Caki2 (cell line): ENCODE results near the gene SLC2A10. TPM values are rescaled to one million over a fixed set of nuclear protein-coding genes. Genes with fewer than 3 reads are reported as not detected.

Source experiments
- DNase-seq: peaks from one replicate; pipeline ENCODE4 v3.0.0-alpha.2; 2015; ENCODE audit warnings: low read depth
- in situ Hi-C: cut with HindIII; loops from 2 replicates; pipeline ENCODE4 v1.10.0; 2016; ENCODE audit warnings: low sequenced_read_pairs, low pct_unique_long_range_greater_than_20kb, mixed read lengths
- total RNA-seq: library from RNA; depleted of rRNA; stranded (reverse); fragments of >200 nt; shearing (Covaris generic); gene quantifications from 2 replicates; pipeline ENCODE4 v1.2.3, GENCODE V29; 2014; ENCODE audit warnings: low replicate concordance

Gene SLC2A10
- total RNA-seq, 1 experiment from 2014 or later, result 7.9 TPM

DNA sequence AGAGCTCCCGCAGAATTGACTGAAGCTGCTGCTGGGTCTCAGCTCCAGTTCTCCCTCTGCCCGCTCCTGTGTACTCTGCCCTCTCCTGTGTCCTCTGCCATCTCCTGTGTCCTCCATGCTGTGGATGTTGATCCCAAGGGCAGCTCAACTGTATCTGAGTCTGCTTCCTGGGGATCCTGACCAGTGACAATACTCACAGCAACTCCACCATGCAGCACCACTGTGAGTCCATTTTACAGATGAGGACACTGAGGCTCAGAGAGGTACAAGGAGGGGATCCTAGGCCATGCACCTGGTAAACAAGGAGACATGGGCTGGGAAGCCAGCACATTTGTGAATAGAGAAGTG lies 28.8 kb upstream of the SLC2A10 start:
- in situ Hi-C loops, result no loop called here
- DNase-seq, result no peak

DNA sequence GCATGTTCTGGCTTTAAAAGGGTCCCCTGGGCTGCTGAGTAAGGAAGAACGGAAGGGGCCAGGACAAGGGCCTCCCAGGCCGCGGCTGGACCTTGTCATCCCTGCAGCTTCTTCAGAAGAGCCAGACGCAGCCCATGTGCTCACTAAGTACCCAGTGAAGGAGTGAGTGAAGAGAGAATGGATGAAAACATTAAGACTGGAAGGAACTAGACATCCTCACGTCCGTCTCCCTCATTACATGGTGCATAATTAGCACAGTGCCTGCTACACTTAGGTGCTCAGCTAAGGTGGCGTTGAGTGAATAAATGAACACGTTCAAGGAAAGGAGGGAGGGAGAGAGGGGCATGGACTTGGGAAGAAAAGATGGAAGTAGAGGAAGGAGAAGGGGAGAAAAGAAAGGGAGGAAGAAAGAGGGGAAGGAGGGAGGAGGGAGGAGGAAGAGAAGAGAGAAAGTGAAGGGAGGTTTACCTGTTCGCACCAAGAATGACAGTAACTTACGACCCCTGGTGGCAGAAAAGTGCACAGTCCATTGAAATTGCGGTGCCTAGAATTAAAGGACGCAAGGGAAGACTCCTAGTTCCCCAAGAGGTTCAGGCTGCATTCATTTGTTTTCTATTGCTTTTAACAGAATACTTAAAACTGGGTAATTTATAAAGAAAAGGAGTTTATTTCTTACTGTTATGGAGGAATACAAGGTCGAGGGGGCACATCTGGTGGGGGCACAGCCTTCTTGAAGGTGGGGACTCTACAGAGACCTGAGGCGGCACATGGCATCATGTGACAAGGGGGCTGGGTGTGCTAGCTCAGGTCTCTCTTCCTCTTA lies 28.2 kb upstream of the SLC2A10 start:
- peak; percentile 45 for DNase-seq
- in situ Hi-C loops, result no loop called here

DNA sequence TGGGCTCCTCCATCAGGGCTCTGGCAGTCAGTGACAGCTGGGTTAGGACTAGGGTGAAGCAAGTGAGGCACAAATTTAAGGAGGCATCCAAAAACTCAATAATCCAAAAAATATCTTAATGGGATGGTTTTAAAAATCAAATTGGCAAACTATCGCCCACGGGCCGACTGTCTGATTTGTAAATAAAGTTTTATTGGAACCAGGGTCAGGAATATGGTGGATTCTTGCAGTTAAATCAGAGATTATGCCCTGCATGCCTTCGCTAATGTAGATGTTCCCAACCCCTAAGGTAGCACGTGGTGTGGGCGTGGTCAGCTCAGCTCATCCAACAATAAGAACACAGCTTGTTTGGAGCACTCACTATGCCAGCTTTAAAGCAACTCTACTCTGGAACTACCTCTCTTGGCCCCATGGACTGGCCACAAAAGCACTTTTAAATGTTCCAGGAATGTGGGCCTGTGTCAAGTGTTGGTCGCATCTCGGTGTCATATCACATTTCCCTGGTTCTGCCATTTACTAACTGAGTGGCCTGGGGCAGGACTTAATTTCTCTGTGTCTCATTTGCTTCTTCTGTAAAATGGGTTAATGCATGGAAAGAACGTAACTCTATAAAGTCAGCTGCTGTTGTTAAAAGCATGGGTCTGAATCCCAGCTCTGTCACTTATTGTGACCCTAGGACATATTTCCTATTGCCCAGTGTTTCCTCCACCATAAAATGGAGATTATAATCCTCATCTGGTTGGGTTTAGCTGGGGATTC lies 27.2 kb upstream of the SLC2A10 start:
- DNase-seq, result no peak
- in situ Hi-C loops, result no loop called here

DNA sequence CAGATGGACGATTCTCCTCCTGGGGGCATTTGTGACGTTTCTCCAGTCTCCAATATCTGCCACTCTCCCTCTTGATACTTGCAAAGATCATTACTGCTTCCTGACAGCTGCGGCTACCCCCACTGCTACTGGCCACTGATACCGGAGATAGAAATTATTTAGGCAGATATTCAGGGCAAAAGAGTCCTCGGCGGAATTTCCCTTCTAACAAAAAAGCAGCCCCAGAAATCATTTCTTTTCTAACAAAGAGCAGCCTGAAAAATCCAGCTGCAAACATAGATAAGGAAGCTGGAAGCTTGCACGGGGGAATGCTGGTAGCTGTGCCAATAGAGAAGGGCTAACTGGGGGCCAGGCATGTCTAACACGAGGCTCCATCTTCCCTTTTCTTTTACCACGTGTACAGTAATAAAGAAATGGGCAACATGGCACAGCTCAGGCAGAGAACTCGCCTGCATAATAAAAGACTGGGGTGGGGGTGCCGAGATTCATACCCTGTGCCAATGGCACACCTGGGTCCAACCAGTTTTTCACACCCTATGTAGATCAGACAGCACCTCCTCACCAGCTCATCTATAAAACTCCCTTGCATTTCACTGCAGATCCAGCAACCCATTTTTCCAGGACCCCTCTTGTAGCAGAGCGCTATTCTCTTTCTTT lies 26.3 kb upstream of the SLC2A10 start:
- in situ Hi-C loops, result no loop called here
- no peak for DNase-seq

DNA sequence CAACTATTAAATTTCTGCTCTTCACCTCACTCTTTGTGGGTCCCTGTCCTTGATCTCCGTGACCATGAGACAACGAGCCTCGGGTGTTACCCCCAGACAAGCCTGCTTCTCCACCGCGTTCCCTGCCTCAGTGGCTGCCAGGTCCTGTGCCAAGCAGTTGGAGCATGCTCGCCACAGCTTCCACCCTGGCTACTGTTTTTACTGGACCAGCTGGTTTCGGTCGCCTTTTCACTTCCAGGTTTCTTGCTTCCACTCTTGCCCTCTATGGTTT lies 25.8 kb upstream of the SLC2A10 start:
- in situ Hi-C loops, result no loop called here

DNA sequence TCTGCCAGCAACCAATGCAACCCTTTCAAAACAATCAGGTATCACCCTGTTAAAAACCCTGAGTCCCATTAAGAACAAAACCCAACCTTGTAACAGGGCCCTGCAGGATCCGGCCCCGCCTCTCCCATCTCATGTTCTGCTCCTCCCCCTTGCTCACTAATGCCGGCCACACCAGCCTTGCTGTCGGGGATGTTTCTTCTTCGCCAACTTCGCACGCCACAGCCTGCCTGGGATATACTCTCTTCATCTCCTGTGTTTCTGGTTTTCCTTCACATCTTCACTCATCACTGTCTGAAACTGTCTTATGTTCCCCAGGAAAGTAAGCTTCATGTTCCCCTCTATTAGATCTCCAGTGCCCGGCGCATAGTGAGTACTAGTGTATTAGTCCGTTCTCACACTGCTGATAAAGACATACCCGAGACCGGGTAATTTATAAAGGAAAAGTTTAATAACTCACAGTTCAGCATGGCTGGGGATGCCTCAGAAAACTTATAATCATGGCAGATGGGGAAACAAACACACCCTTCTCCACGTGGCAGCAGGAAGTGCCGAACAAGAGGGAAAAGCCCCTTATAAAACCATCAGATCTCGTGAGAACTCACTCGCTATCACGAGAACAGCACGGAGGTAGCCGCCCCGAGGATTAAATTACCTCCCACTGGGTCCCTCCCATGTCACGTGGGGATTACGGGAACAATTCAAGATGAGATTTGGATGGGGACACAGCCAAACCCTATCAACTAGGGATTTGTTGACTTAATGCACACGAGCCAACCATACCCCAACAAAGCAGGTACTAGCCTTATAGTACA lies 25.3 kb upstream of the SLC2A10 start:
- in situ Hi-C loops, result no loop called here
- peak; percentile 38 for DNase-seq

More for the DNA sequence above, 25.8 kb upstream of the SLC2A10 start:
- no peak for DNase-seq

DNA sequence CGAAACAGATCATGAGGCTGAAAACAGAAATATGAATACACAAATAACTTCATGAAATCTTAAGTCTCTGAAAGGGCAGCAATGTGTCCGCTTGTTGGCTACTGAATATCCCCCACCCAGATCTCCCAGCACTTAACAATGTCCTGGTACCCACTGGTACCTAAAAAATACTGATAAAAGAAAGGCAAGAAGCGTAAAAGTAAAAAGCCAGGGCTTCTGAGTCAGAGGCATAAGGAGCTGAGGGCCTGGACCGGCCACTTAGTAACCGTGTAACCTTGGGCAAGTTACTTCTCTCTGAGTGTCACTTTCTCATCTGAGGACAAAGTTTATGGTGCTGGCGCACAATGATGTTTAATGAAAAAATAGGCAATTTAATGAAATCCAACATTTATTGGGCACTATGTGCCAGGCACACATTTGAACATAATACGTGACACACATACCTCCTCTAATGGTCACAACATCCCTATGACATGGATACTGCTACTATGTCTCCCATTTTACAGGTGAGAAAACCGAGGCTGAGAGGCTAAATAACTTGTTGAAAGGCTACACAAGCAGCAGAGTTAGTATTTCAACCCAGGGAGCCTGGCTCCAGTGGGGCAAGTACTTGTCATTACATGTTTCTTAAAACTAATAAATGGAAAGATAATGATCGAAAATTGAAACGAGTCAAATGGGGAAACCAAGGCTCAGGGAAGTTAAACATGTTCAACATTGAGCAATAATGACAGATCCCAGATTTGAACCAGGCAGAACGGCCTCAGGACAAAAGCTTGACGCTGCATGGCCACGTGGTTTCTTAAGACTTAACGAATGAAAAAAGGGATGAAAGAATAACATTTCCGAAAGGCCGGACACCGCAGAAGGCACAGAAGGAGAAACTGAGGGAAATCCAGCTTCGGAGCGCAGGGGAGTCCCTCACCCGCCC lies 21.0 kb upstream of the SLC2A10 start:
- in situ Hi-C loops, result no loop called here
- DNase-seq, result no peak

DNA sequence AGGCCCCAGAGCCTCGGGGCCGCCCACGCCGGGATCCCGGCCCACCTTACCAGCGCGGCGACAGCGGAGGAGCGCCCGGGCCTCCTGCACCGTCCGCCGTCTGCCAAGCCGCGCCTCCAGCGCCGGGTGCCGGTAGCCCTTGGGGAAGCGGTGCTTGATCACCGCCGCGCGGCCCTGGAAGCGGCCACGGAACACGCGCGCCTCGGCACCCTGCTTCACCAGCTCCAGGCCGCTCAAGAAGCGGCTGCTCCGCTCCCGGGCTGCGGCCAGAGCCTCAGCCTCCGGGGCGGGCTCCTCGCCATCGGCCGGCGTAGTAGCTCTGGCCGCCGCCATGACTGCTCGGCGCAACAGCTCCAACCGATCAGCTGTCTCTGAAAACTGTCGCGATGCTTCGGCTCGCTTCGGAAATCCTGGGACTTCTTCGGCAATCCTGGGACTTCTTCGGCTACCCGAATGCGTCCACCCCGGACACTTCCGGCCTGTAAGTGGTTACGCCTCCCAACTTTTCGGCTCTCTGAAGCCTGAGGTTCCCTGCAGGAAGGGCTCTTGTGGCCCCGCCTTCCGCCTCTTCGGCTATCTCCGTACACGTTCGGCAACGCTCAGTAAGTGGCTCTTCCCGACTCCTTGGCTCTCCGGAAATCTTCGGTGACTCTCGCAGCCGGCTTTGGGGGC lies 20.2 kb upstream of the SLC2A10 start, which contains the start of gene TP53RK:
TP53RK (minus strand) TSS at position 363 of the 672 bp plus-strand sequence; CDS start at position 333, 30 bp downstream.
- peak; percentile 100 for DNase-seq
- in situ Hi-C loops, result no loop called here

DNA sequence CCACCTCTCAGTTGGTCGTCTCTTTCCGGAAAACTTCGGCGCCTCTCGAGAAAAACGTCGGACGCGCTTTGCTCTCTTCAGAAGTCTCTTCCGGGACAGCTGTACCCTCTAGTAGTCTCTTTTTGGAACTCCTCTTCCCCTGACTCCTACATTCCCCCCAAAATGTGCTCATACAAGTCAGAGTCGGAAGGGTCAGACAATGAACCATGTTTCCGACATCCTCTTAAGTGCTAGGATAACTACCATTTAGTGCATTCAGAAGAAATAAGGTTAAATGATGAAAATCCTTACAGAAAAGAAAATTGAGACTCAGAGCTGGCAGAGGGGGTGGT lies 19.7 kb upstream of the SLC2A10 start:
- no peak for DNase-seq
- in situ Hi-C loops, result no loop called here

DNA sequence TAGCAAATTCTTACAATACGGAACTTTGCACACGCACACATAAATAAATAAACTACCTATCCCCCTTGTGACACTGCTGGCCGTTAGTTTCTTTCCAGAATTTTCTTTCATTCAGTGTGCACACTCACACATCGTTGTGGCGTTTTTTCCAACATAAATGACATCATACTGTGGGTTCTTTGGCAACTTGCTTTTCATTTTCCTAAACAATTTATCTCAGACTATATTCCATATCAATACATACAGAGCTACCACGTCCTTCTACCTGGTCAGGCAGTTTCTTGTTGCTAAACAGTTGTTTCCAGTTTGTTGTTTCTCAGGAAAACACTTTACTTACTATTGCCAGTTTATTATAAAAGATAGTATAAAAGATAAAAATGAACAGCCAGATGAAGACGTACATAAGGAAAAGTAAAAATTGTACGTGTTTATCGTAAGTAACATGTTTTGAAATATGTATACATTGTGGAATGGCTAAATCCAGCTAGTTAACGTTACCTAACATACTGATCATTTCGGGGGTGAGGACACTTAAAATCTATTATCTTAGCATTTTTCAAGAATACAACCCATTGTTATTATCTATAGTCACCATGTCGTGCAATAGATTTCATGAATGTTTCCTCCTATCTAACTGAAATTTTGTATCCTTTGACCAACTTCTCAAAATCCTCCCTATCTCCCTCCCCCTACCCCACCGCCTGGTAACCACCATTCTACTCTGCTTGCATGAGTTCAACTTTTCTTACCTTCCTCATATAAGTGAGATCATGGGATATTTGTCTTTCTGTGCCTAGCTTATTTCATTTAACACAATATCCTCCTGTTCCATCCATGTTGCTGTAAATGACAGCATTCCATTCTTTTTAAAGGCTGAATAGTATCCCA lies 19.0 kb upstream of the SLC2A10 start:
- in situ Hi-C loops, result no loop called here
- no peak for DNase-seq

DNA sequence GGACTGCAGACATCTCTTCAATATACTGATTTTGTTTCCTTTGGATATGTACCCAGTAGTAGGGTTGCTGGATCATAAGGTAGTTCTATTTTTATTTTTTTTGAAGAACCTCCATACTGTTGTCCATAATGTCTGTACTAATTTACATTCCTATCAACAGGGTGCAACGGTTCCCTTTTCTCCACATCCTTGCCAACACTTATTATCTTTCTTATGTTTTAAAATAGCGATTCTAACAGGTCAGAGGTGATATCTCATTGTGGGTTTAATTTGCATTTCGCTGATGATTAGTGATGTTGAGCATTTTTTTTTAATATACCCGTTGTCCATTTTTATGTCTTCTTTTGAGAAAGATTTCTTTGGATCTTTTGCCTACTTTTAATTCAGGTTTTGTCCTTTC lies 18.3 kb upstream of the SLC2A10 start:
- in situ Hi-C loops, result no loop called here
- DNase-seq, result no peak

DNA sequence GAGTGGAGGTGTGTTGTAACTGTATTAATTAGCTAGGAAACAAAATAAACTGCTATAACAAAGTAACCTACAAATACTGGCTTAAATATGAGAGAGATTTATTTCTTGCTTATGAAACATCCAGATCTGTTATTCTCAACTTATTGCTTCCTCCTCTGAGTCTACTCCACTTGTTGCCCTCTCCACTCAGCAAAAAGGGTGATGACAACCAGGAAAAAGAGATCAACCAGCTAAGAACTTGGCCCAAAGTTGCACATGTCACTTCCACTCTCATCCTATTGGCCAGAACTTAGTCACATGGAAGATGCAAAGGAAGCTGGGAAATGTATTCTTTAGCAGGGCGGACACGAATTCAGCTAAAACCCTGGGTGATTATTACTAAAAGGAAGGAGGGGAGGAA lies 15.0 kb upstream of the SLC2A10 start:
- in situ Hi-C loops, result no loop called here
- DNase-seq, result peak; percentile 44

DNA sequence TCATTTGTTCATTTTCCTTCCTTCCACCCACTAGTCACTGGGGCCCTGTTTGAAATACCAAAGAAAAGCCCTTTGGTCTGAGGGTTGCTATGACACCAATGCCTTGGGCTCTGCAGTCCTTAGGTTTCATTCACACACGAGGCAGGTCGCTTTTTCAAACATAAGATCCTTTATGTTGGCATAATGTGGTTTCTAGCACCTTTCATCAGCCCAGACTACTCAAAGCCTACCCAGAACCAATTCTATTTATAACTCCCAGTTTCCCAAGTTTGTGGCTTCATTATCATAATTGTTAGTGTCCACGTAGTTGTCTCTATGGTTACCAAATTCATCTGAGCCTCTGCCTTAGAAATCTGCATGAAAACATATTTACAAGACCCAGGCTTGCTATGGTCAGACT lies 13.6 kb upstream of the SLC2A10 start:
- in situ Hi-C loops, result no loop called here
- DNase-seq, result no peak

DNA sequence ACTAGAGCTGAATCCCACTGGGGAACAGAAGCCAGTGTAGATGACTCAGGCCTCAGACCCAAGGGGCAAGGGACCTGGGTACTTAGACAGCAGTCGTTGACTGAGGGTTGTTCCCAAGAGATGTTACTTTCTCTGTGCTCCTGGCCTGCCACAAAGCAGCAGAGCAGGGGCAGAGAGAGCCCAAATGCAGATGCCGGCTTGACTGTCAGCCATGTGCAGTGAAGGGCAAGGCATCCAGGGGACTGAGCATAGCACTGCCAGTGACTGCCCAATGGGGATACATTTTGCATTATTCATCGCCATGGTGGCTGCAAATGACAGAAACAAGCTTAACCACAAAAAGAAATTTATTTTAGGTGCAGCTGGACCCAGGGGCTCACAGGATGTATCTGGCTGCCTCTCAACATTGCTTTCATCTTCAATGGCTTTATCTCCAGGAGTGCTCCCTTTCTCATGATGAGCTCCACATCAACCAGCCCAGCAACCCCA lies 12.6 kb upstream of the SLC2A10 start:
- no peak for DNase-seq
- in situ Hi-C loops, result no loop called here

DNA sequence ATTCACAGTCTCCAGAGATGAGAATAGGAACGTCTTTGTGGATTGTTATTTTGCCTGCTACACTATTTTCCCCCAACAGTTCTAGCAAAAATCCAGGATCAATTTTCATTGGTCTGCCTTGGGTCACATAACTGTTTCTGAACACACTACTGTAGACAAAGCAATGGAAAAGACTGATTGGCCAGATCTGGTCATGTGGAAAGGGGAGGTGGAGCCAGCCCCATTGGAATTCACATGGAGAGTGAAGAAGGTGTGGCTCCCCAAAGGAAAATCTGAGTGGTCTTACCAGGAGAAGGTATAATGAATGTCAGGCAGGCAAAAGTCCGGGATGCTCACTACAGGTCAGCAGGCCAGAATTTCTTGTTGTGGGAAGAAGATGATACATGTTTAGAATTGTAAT lies 10.7 kb upstream of the SLC2A10 start:
- in situ Hi-C loops, result no loop called here
- no peak for DNase-seq

DNA sequence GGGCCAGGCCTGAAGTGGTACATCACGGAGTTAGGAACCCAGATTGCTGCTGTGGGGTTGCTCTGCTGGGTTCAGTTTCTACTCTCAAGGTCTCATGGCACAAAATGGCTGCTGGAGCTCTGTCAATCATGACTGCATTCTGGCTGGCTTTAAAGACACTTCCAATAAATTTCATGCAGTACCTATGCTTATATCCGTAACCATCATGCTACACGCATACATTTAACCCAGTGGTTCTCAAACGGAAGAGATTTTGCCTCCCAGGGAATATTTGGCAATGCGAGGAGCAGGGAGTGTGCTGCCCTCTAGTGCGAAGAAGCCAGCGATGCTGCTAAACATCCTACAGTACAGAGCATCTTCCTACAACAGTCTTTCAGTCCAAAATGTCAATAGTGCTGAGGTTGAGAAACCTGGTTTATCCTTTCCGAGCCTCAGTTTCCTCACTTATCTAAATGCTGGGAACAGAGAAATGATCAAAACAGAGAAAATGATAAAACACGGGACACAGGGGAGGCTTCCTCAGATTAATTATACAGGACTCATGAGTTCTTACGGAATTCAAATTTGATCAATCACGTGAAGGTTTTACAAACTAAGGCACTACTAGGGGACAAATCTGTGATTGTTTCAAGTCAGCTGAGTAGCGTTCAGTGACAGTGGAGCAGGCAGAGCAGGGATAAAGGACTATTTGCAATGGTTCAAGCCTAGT lies 9.6 kb upstream of the SLC2A10 start:
- in situ Hi-C loops, result no loop called here
- no peak for DNase-seq
